ENCODE results near the gene COL18A1. TPM values are rescaled to one million over a fixed set of nuclear protein-coding genes. Genes with fewer than 3 reads are reported as not detected.

The COL18A1 gene
- total and polyA plus RNA-seq, 2 donors (not counting 1 experiment from before 2014, with no cell fraction given): 15.6 to 24.7 TPM

DNA sequence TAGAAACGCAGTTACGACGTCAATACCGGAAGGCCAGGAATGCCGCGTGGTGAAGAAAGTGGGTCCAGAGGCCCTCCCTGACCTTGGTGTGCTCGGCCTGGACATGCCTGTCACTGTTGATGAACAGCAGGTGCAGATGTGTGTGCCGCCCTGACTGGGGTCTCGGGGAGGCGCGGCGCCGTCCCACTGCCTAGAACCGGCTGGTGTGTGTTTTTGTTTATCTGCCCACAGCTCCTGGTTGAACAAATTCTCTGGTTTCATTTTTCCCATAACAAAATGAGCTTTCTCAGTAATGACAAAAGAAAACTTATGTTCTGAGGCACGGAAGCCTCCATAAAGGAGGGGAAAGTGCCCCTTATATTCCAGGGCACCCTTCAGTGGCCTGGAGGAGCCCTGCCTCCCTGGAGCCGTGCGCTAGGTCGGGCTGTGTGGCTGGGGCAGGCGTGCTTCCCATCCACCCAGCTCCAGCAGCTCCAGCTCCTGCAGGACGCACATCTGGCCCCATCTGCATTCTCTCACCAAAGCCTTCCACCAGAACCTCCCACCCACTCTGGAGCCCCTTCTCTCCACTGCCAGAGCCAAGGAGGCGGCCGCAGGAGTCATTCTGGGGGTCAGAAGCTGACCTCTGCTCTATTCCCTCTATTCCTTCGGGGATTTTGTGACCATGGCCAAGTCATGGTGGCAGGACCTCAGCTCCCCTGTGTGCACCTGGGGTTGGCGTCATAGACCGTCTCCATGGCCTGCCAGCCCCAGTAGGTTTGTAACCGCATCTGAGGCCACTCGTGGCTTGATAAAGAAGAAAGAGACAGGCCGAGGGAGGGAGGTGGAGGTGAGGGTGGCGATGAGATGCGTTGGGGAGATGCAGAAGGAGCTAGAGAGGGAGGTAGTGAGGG lies 20.1 kb upstream of the COL18A1 start:
- peaks cover 0 to 8% (median 0%) of the 10 kb centered on the region in 3 donors for H3K9me3 ChIP-seq (ENCODE audit: control extremely low read depth in 1 of 3, control insufficient read depth in 2 of 3, insufficient read depth in 1 of 3, low read length in 2 of 3)
- ATAC-seq (ENCODE audit: low read depth) (no peak), DNase-seq (no peak)
- ChIA-PET POLR2A (no interaction called here), CTCF (no interaction called here)
- H2AFZ ChIP-seq (ENCODE audit: insufficient read depth, low read depth, low read length, poor library complexity, severe bottlenecking): no peak overlapping the region
- peaks cover 25% of the 10 kb centered on the region for H3K27me3 Mint-ChIP-seq
- H3K79me2 ChIP-seq (ENCODE audit: control insufficient read depth, insufficient read depth, low read length): no peaks in the 10 kb centered on the region
- no peak overlapping the region for H3K4me3 Mint-ChIP-seq
- H3K4me1 Mint-ChIP-seq: no peaks in the 10 kb centered on the region
- intact Hi-C loops (cut with micrococcal nuclease): no loop called here
- no peak overlapping the region for H3K9ac ChIP-seq (ENCODE audit: low read length)
- no peak overlapping the region for H3K27ac Mint-ChIP-seq
- no peak overlapping the region for H3K4me2 ChIP-seq (replicated peaks; ENCODE audit: low read depth, low read length, poor library complexity, severe bottlenecking)
- TF ChIP-seq CTCF (IDR thresholded peaks at IDR 0.05) (no peak), EZH2 (IDR thresholded peaks at IDR 0.05; ENCODE audit: borderline replicate concordance, insufficient read depth, low read depth, low read length, poor library complexity, severe bottlenecking) (no peak)
- H3K4me3 ChIP-seq (ENCODE audit: control extremely low read depth in 1 of 5, extremely low read depth in 1 of 5, insufficient read depth in 1 of 5, low read depth in 2 of 5, low read length in 4 of 5): no peak overlapping the region
- no peaks in the 10 kb centered on the region for H3K36me3 ChIP-seq (replicated peaks in 1 of 2; ENCODE audit: control extremely low read depth in 1 of 2, control insufficient read depth in 1 of 2, extremely low read depth in 1 of 2, insufficient read depth in 2 of 2, low read length in 1 of 2)
- H3K9me3 Mint-ChIP-seq (ENCODE audit: insufficient read depth): no peaks in the 10 kb centered on the region
- H3K27ac ChIP-seq (ENCODE audit: low read length in 2 of 2): no peak overlapping the region
- H3K4me1 ChIP-seq (ENCODE audit: control insufficient read depth in 2 of 2, insufficient read depth in 2 of 2, low read length in 2 of 2): no peaks in the 10 kb centered on the region
- no peaks in the 10 kb centered on the region for H4K20me1 ChIP-seq (ENCODE audit: control insufficient read depth, insufficient read depth, low read length, poor library complexity, severe bottlenecking)
- WGBS (ENCODE audit: insufficient coverage): 87% methylated on average over 29 of the region's 30 CpGs
- peaks cover 0 to 3% (median 0%) of the 10 kb centered on the region in 4 experiments for H3K27me3 ChIP-seq (replicated peaks in 1 of 4; ENCODE audit: control extremely low read depth in 1 of 4, control insufficient read depth in 3 of 4, insufficient read depth in 4 of 4, low read length in 3 of 4)

DNA sequence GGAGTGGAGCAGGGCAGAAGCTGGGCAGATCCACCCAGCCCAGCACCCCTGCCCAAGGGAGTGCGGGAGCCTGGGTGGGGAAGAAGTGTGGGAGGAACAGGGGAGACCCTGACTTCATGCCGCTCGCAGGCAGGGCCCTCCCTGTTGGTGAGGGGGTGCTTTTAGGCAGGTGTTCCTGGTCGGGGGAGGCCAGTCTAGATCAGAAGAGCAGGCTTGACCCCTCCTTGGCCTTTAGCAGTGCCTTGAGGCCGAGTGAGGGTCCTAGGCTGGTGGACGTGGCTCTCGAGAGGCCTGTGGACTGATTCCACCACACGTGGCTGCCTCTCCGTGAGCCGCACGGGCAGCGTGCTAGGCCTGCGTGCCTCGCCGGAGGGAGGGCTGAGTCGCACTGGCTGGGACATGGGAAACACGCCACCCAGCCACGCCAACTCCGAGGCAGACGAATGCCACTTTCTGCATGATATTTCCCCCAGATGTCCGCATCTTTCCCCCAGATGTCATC lies 19.4 kb upstream of the COL18A1 start:
- no peak overlapping the region for H3K4me3 Mint-ChIP-seq
- no peaks in the 10 kb centered on the region for H3K4me1 Mint-ChIP-seq
- ChIA-PET POLR2A (no interaction called here), CTCF (no interaction called here)
- peaks cover 21% of the 10 kb centered on the region for H3K27me3 Mint-ChIP-seq
- ATAC-seq (ENCODE audit: low read depth) (no peak), DNase-seq (no peak)
- Histone ChIP-seq H3K27me3 (replicated peaks in 1 of 4; ENCODE audit: control extremely low read depth in 1 of 4, control insufficient read depth in 3 of 4, insufficient read depth in 4 of 4, low read length in 3 of 4) (peaks cover 0 to 3% (median 0%) of the 10 kb centered on the region in 4 experiments), H3K9me3 (ENCODE audit: control extremely low read depth in 1 of 3, control insufficient read depth in 2 of 3, insufficient read depth in 1 of 3, low read length in 2 of 3) (peaks cover 0 to 8% (median 0%) of the 10 kb centered on the region in 3 donors), H3K36me3 (replicated peaks in 1 of 2; ENCODE audit: control extremely low read depth in 1 of 2, control insufficient read depth in 1 of 2, extremely low read depth in 1 of 2, insufficient read depth in 2 of 2, low read length in 1 of 2) (no peaks in the 10 kb centered on the region), H2AFZ (ENCODE audit: insufficient read depth, low read depth, low read length, poor library complexity, severe bottlenecking) (no peak overlapping the region), H3K9ac (ENCODE audit: low read length) (no peak overlapping the region), H4K20me1 (ENCODE audit: control insufficient read depth, insufficient read depth, low read length, poor library complexity, severe bottlenecking) (no peaks in the 10 kb centered on the region), H3K4me1 (ENCODE audit: control insufficient read depth in 2 of 2, insufficient read depth in 2 of 2, low read length in 2 of 2) (no peaks in the 10 kb centered on the region), H3K27ac (ENCODE audit: low read length in 2 of 2) (no peak overlapping the region), H3K4me3 (ENCODE audit: control extremely low read depth in 1 of 5, extremely low read depth in 1 of 5, insufficient read depth in 1 of 5, low read depth in 2 of 5, low read length in 4 of 5) (no peak overlapping the region), H3K4me2 (replicated peaks; ENCODE audit: low read depth, low read length, poor library complexity, severe bottlenecking) (no peak overlapping the region), H3K79me2 (ENCODE audit: control insufficient read depth, insufficient read depth, low read length) (no peaks in the 10 kb centered on the region)
- no peaks in the 10 kb centered on the region for H3K9me3 Mint-ChIP-seq (ENCODE audit: insufficient read depth)
- 87% methylated on average over 21 of the region's 21 CpGs for WGBS (ENCODE audit: insufficient coverage)
- intact Hi-C loops (cut with micrococcal nuclease): no loop called here
- H3K27ac Mint-ChIP-seq: no peak overlapping the region
- TF ChIP-seq CTCF (IDR thresholded peaks at IDR 0.05): no peak
- no peak for TF ChIP-seq EZH2 (IDR thresholded peaks at IDR 0.05; ENCODE audit: borderline replicate concordance, insufficient read depth, low read depth, low read length, poor library complexity, severe bottlenecking)
